ENCODE measurements around the gene MUTYH. TPM values are rescaled to one million over a fixed set of nuclear protein-coding genes. Genes with fewer than 3 reads are reported as not detected.

Gene MUTYH
- total and polyA plus RNA-seq, 2 of the 8 experiments (the other 6 are each of a cell fraction or from before 2014, with no cell fraction given): 51.9 to 65.7 TPM

- peak overlapping the region; percentile 53 for H2BK12ac ChIP-seq (ENCODE audit: low read depth, low read length)
- no peak overlapping the region for H2AFZ ChIP-seq (ENCODE audit: low read length)
- FAIRE-seq: no peak
- TF ChIP-seq POU5F1 (IDR thresholded peaks at IDR 0.05; ENCODE audit: low read depth, low read length): no peak
- TF ChIP-seq ZNF274 (IDR thresholded peaks at IDR 0.05; ENCODE audit: borderline replicate concordance, extremely low read depth, low read length): no peak
- no peak for TF ChIP-seq SIN3A (conservative IDR thresholded peaks at IDR 0.05 in 1 of 2, IDR thresholded peaks at IDR 0.05 in 1 of 2; ENCODE audit: low read depth in 1 of 2, low read length in 2 of 2)
- no peak for TF ChIP-seq FOSL1 (IDR thresholded peaks at IDR 0.05; ENCODE audit: insufficient read depth, low read depth, low read length)
- peak; percentile 94 for TF ChIP-seq PHF8 (conservative IDR thresholded peaks at IDR 0.05; ENCODE audit: low read depth, low read length)
- TF ChIP-seq, protein P1, sequence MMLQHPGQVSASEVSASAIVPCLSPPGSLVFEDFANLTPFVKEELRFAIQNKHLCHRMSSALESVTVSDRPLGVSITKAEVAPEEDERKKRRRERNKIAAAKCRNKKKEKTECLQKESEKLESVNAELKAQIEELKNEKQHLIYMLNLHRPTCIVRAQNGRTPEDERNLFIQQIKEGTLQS (IDR thresholded peaks at IDR 0.05; ENCODE audit: insufficient read depth, low read depth, low read length): no peak
- TF ChIP-seq TBP (IDR thresholded peaks at IDR 0.05; ENCODE audit: low read depth, low read length): peak; percentile 62; the same call in 1 of the 2 replicates
- TF ChIP-seq, protein P2, sequence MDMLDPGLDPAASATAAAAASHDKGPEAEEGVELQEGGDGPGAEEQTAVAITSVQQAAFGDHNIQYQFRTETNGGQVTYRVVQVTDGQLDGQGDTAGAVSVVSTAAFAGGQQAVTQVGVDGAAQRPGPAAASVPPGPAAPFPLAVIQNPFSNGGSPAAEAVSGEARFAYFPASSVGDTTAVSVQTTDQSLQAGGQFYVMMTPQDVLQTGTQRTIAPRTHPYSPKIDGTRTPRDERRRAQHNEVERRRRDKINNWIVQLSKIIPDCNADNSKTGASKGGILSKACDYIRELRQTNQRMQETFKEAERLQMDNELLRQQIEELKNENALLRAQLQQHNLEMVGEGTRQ (IDR thresholded peaks at IDR 0.05; ENCODE audit: low read length): no peak
Measured at GRCh38 chr1:45303520-45304310, 36.5 kb downstream of the MUTYH start.

More at GRCh38 chr1:45303520-45304310, 36.5 kb downstream of the MUTYH start:
- Histone ChIP-seq H2BK120ac (replicated peaks; ENCODE audit: low read depth, low read length) (peak overlapping the region; percentile 4), H3K9ac (replicated peaks in 1 of 4; ENCODE audit: extremely low read depth in 1 of 4, low read depth in 3 of 4, low read length in 3 of 4) (peak overlapping the region; percentile 75 to 93 (median 86)), H3K4me1 (replicated peaks in 1 of 4; ENCODE audit: control insufficient read depth in 3 of 4, insufficient read depth in 4 of 4, low read length in 3 of 4) (peaks cover 13 to 24% (median 15%) of the 10 kb centered on the region in 4 experiments), H3K27me3 (replicated peaks in 1 of 4; ENCODE audit: control insufficient read depth in 3 of 4, extremely low read depth in 1 of 4, insufficient read depth in 3 of 4, low read length in 3 of 4) (no peaks in the 10 kb centered on the region), H3K27ac (ENCODE audit: low read depth, low read length) (peak overlapping the region; percentile 93), H3K9me3 (ENCODE audit: insufficient read depth in 2 of 2, low read depth in 1 of 2, low read length in 1 of 2) (no peaks in the 10 kb centered on the region), H3K79me2 (ENCODE audit: control insufficient read depth in 1 of 2, insufficient read depth in 2 of 2, low read length in 2 of 2) (no peaks in the 10 kb centered on the region; a peak in 1 of 4 replicates), H3K4me3 (ENCODE audit: extremely low read depth in 1 of 4, insufficient read depth in 2 of 4, low read depth in 3 of 4, low read length in 4 of 4) (peak overlapping the region; percentile 63 to 76 (median 74)), H3K23ac (ENCODE audit: insufficient read length) (no peak overlapping the region), H2BK15ac (ENCODE audit: low read length) (no peak overlapping the region), H3K36me3 (ENCODE audit: control insufficient read depth in 2 of 4, insufficient read depth in 4 of 4, low read length in 3 of 4) (no peaks in the 10 kb centered on the region), H4K8ac (ENCODE audit: extremely low read depth, insufficient read depth, low read length) (peak overlapping the region; percentile 96; the same call in 1 of the 2 replicates), H3K23me2 (ENCODE audit: low read depth, low read length) (peaks cover 2% of the 10 kb centered on the region), H2BK20ac (ENCODE audit: low read length) (no peak overlapping the region), H3K56ac (replicated peaks; ENCODE audit: insufficient read length, low read depth, low read length) (peak overlapping the region; percentile 72), H3K79me1 (ENCODE audit: low read depth, low read length) (no peaks in the 10 kb centered on the region), H4K20me1 (replicated peaks in 1 of 2; ENCODE audit: control insufficient read depth in 1 of 2, insufficient read depth in 2 of 2, low read length in 2 of 2) (no peaks in the 10 kb centered on the region), H3K14ac (ENCODE audit: insufficient read length) (no peak overlapping the region), H3K18ac (ENCODE audit: extremely low read depth, low read length) (peak overlapping the region; percentile 98), H3K4ac (replicated peaks; ENCODE audit: insufficient read length, low read depth, low read length) (peak overlapping the region; percentile 28), H2BK5ac (ENCODE audit: low read depth, low read length) (peak overlapping the region; percentile 97), H4K91ac (replicated peaks; ENCODE audit: insufficient read length, low read length) (peak overlapping the region; percentile 94), H2AK5ac (ENCODE audit: low read depth, low read length) (no peak overlapping the region; the same call in 1 of the 2 replicates), H3K4me2 (ENCODE audit: insufficient read depth in 1 of 2, low read depth in 2 of 2, low read length in 2 of 2) (peak overlapping the region; percentile 64 to 88), H4K5ac (ENCODE audit: insufficient read length, low read depth, low read length) (peak overlapping the region; percentile 95)
- POLR2A ChIA-PET (ENCODE audit: partially characterized antibody): interaction anchor here (0.6 to 9.9 kb wide), 11 partner anchors 9 to 490 kb away, joined by 3 to 194 read pairs (median 5); partner anchors contain the start of genes HECTD3, HPDL, MUTYH and PRDX1
- CTCF ChIA-PET (ENCODE audit: partially characterized antibody): interaction anchor here (0.6 to 19.1 kb wide), 23 partner anchors 9 to 523 kb away, joined by 3 to 424 read pairs (median 3); partner anchors contain the start of genes HECTD3, HPDL, TESK2 and UROD
- DNase-seq (ENCODE audit: low read depth in 1 of 2, low spot score in 2 of 2): peak; percentile 91 to 94
- WGBS, 2 experiments (ENCODE audit: extremely low coverage in 1 of 2, insufficient coverage in 1 of 2, insufficient read length in 1 of 2, insufficient replicate concordance in 2 of 2, low coverage in 1 of 2, low lambda C conversion rate in 2 of 2, missing lambda C conversion rate in 1 of 2): 1% methylated on average over 36 of the region's 68 CpGs; no CpG with 5 or more reads in 1 of the 2 experiments
